Measurements from ENCODE around the gene IL36RN.

Gene IL36RN

GRCh38 chr2:113060796-113061195, 1.8 kb downstream of the IL36RN start:
- peaks cover 0 to 5% of the 10 kb centered on the region in 2 donors for H3K27me3 ChIP-seq (ENCODE audit: control insufficient read depth in 2 of 2, insufficient read depth in 2 of 2, low read length in 2 of 2)
- H3K27ac ChIP-seq (ENCODE audit: low read depth in 2 of 2, low read length in 2 of 2), result no peak overlapping the region
- no peak overlapping the region for H3K9ac ChIP-seq (ENCODE audit: low read depth in 1 of 2, low read length in 2 of 2)
- no peak overlapping the region for H3K4me3 ChIP-seq (ENCODE audit: low read length in 2 of 2)
- no peaks in the 10 kb centered on the region for H3K36me3 ChIP-seq (ENCODE audit: control insufficient read depth in 2 of 2, insufficient read depth in 2 of 2, low read length in 2 of 2)
- no peaks in the 10 kb centered on the region for H3K4me1 ChIP-seq (ENCODE audit: control insufficient read depth in 2 of 2, insufficient read depth in 2 of 2, low read length in 2 of 2)
- H3K9me3 ChIP-seq (ENCODE audit: control insufficient read depth in 2 of 2, low read length in 2 of 2), result no peaks in the 10 kb centered on the region

GRCh38 chr2:113061241-113061640, 2.2 kb downstream of the IL36RN start:
- Histone ChIP-seq H3K9ac (ENCODE audit: low read depth in 1 of 2, low read length in 2 of 2) (no peak overlapping the region), H3K4me3 (ENCODE audit: low read length in 2 of 2) (no peak overlapping the region), H3K9me3 (ENCODE audit: control insufficient read depth in 2 of 2, low read length in 2 of 2) (no peaks in the 10 kb centered on the region), H3K4me1 (ENCODE audit: control insufficient read depth in 2 of 2, insufficient read depth in 2 of 2, low read length in 2 of 2) (no peaks in the 10 kb centered on the region), H3K27me3 (ENCODE audit: control insufficient read depth in 2 of 2, insufficient read depth in 2 of 2, low read length in 2 of 2) (peaks cover 0 to 2% of the 10 kb centered on the region in 2 donors), H3K27ac (ENCODE audit: low read depth in 2 of 2, low read length in 2 of 2) (no peak overlapping the region), H3K36me3 (ENCODE audit: control insufficient read depth in 2 of 2, insufficient read depth in 2 of 2, low read length in 2 of 2) (no peaks in the 10 kb centered on the region)

GRCh38 chr2:113061896-113062770, 3.1 kb downstream of the IL36RN start:
- H3K9me3 ChIP-seq (ENCODE audit: control insufficient read depth in 2 of 2, low read length in 2 of 2), result no peaks in the 10 kb centered on the region
- H3K27me3 ChIP-seq (ENCODE audit: control insufficient read depth in 2 of 2, insufficient read depth in 2 of 2, low read length in 2 of 2), result peaks cover 0 to 2% of the 10 kb centered on the region in 2 donors
- H3K27ac ChIP-seq (ENCODE audit: low read depth in 2 of 2, low read length in 2 of 2), result no peak overlapping the region
- no peak overlapping the region for H3K4me3 ChIP-seq (ENCODE audit: low read length in 2 of 2)
- no peaks in the 10 kb centered on the region for H3K36me3 ChIP-seq (ENCODE audit: control insufficient read depth in 2 of 2, insufficient read depth in 2 of 2, low read length in 2 of 2)
- no peak overlapping the region for H3K9ac ChIP-seq (ENCODE audit: low read depth in 1 of 2, low read length in 2 of 2)
- no peaks in the 10 kb centered on the region for H3K4me1 ChIP-seq (ENCODE audit: control insufficient read depth in 2 of 2, insufficient read depth in 2 of 2, low read length in 2 of 2)

GRCh38 chr2:113064281-113064680, 5.3 kb downstream of the IL36RN start:
- no peaks in the 10 kb centered on the region for H3K4me1 ChIP-seq (ENCODE audit: control insufficient read depth in 2 of 2, insufficient read depth in 2 of 2, low read length in 2 of 2)
- no peak overlapping the region for H3K9ac ChIP-seq (ENCODE audit: low read depth in 1 of 2, low read length in 2 of 2)
- H3K9me3 ChIP-seq (ENCODE audit: control insufficient read depth in 2 of 2, low read length in 2 of 2), result no peaks in the 10 kb centered on the region
- no peak overlapping the region for H3K4me3 ChIP-seq (ENCODE audit: low read length in 2 of 2)
- H3K27me3 ChIP-seq (ENCODE audit: control insufficient read depth in 2 of 2, insufficient read depth in 2 of 2, low read length in 2 of 2), result peaks cover 0 to 2% of the 10 kb centered on the region in 2 donors
- H3K36me3 ChIP-seq (ENCODE audit: control insufficient read depth in 2 of 2, insufficient read depth in 2 of 2, low read length in 2 of 2), result no peaks in the 10 kb centered on the region
- H3K27ac ChIP-seq (ENCODE audit: low read depth in 2 of 2, low read length in 2 of 2), result no peak overlapping the region

- no peaks in the 10 kb centered on the region for H3K4me1 ChIP-seq (ENCODE audit: control insufficient read depth in 2 of 2, insufficient read depth in 2 of 2, low read length in 2 of 2)
- no peak overlapping the region for H3K4me3 ChIP-seq (ENCODE audit: low read length in 2 of 2)
- no peak overlapping the region for H3K27ac ChIP-seq (ENCODE audit: low read depth in 2 of 2, low read length in 2 of 2)
- H3K9ac ChIP-seq (ENCODE audit: low read depth in 1 of 2, low read length in 2 of 2), result no peak overlapping the region
- peaks cover 0 to 2% of the 10 kb centered on the region in 2 donors for H3K27me3 ChIP-seq (ENCODE audit: control insufficient read depth in 2 of 2, insufficient read depth in 2 of 2, low read length in 2 of 2)
- H3K36me3 ChIP-seq (ENCODE audit: control insufficient read depth in 2 of 2, insufficient read depth in 2 of 2, low read length in 2 of 2), result no peaks in the 10 kb centered on the region
- H3K9me3 ChIP-seq (ENCODE audit: control insufficient read depth in 2 of 2, low read length in 2 of 2), result no peaks in the 10 kb centered on the region
These were observed 5.9 kb downstream of the IL36RN start for GRCh38 chr2:113064898-113065297.

- no peaks in the 10 kb centered on the region for H3K4me1 ChIP-seq (ENCODE audit: control insufficient read depth in 2 of 2, insufficient read depth in 2 of 2, low read length in 2 of 2)
- H3K4me3 ChIP-seq (ENCODE audit: low read length in 2 of 2), result no peak within 1 kb of the TSS
- H3K36me3 ChIP-seq (ENCODE audit: control insufficient read depth in 2 of 2, insufficient read depth in 2 of 2, low read length in 2 of 2), result no peaks in the 10 kb centered on the region
- H3K9me3 ChIP-seq (ENCODE audit: control insufficient read depth in 2 of 2, low read length in 2 of 2), result no peaks in the 10 kb centered on the region
- H3K27ac ChIP-seq (ENCODE audit: low read depth in 2 of 2, low read length in 2 of 2), result no peak within 1 kb of the TSS
- no peak within 1 kb of the TSS for H3K9ac ChIP-seq (ENCODE audit: low read depth in 1 of 2, low read length in 2 of 2)
- peaks cover 0 to 2% of the 10 kb centered on the region in 2 donors for H3K27me3 ChIP-seq (ENCODE audit: control insufficient read depth in 2 of 2, insufficient read depth in 2 of 2, low read length in 2 of 2)
These were observed 8.7 kb downstream of the IL36RN start, which contains the start of gene IL1F10 for GRCh38 chr2:113067681-113068080. IL1F10 (plus strand) TSS chr2:113067970; CDS start chr2:113072739, 4,769 bp downstream.

- H3K27me3 ChIP-seq (ENCODE audit: control insufficient read depth in 2 of 2, insufficient read depth in 2 of 2, low read length in 2 of 2), result no peaks in the 10 kb centered on the region
- no peak overlapping the region for H3K4me3 ChIP-seq (ENCODE audit: low read length in 2 of 2)
- no peak overlapping the region for H3K27ac ChIP-seq (ENCODE audit: low read depth in 2 of 2, low read length in 2 of 2)
- H3K9ac ChIP-seq (ENCODE audit: low read depth in 1 of 2, low read length in 2 of 2), result no peak overlapping the region
- H3K4me1 ChIP-seq (ENCODE audit: control insufficient read depth in 2 of 2, insufficient read depth in 2 of 2, low read length in 2 of 2), result no peaks in the 10 kb centered on the region
- H3K36me3 ChIP-seq (ENCODE audit: control insufficient read depth in 2 of 2, insufficient read depth in 2 of 2, low read length in 2 of 2), result no peaks in the 10 kb centered on the region
- no peaks in the 10 kb centered on the region for H3K9me3 ChIP-seq (ENCODE audit: control insufficient read depth in 2 of 2, low read length in 2 of 2)
These were observed 9.3 kb downstream of the IL36RN start for GRCh38 chr2:113068249-113068648.

- Histone ChIP-seq H3K27me3 (ENCODE audit: control insufficient read depth in 2 of 2, insufficient read depth in 2 of 2, low read length in 2 of 2) (no peaks in the 10 kb centered on the region), H3K9ac (ENCODE audit: low read depth in 1 of 2, low read length in 2 of 2) (no peak overlapping the region), H3K9me3 (ENCODE audit: control insufficient read depth in 2 of 2, low read length in 2 of 2) (no peaks in the 10 kb centered on the region), H3K36me3 (ENCODE audit: control insufficient read depth in 2 of 2, insufficient read depth in 2 of 2, low read length in 2 of 2) (no peaks in the 10 kb centered on the region), H3K4me3 (ENCODE audit: low read length in 2 of 2) (no peak overlapping the region), H3K4me1 (ENCODE audit: control insufficient read depth in 2 of 2, insufficient read depth in 2 of 2, low read length in 2 of 2) (no peaks in the 10 kb centered on the region), H3K27ac (ENCODE audit: low read depth in 2 of 2, low read length in 2 of 2) (no peak overlapping the region)
These were observed 9.9 kb downstream of the IL36RN start for GRCh38 chr2:113068706-113069485.

- Histone ChIP-seq H3K9me3 (ENCODE audit: control insufficient read depth in 2 of 2, low read length in 2 of 2) (no peaks in the 10 kb centered on the region), H3K4me3 (ENCODE audit: low read length in 2 of 2) (no peak overlapping the region), H3K4me1 (ENCODE audit: control insufficient read depth in 2 of 2, insufficient read depth in 2 of 2, low read length in 2 of 2) (no peaks in the 10 kb centered on the region), H3K27me3 (ENCODE audit: control insufficient read depth in 2 of 2, insufficient read depth in 2 of 2, low read length in 2 of 2) (no peaks in the 10 kb centered on the region), H3K27ac (ENCODE audit: low read depth in 2 of 2, low read length in 2 of 2) (no peak overlapping the region), H3K9ac (ENCODE audit: low read depth in 1 of 2, low read length in 2 of 2) (no peak overlapping the region), H3K36me3 (ENCODE audit: control insufficient read depth in 2 of 2, insufficient read depth in 2 of 2, low read length in 2 of 2) (no peaks in the 10 kb centered on the region)
These were observed 10.9 kb downstream of the IL36RN start for GRCh38 chr2:113069676-113070605.
